ENCODE data around the gene FAXC. TPM values are rescaled to one million over a fixed set of nuclear protein-coding genes. Genes with fewer than 3 reads are reported as not detected.

FAXC gene
- polyA plus RNA-seq, 1 of the 3 experiments (the other 2 are of a cell fraction) = 9.0 TPM

- Histone ChIP-seq H3K27me3 (ENCODE audit: insufficient read depth) (no peaks in the 10 kb centered on the region), H2AFZ (ENCODE audit: low read depth) (no peak overlapping the region), H3F3A (replicated peaks; ENCODE audit: insufficient read depth) (peaks cover 13% of the 10 kb centered on the region), H3K9me3 (no peaks in the 10 kb centered on the region), H3K27ac (ENCODE audit: low read depth in 2 of 2, low read length in 1 of 2) (no peak overlapping the region), H3K36me3 (replicated peaks in 1 of 2; ENCODE audit: control insufficient read depth in 1 of 2, insufficient read depth in 2 of 2, low read length in 1 of 2) (peaks cover 0 to under 1% of the 10 kb centered on the region in 2 experiments), H3K9ac (no peak overlapping the region), H3K79me2 (ENCODE audit: insufficient read depth) (no peaks in the 10 kb centered on the region), H3K4me2 (no peak overlapping the region), H3K4me1 (ENCODE audit: control insufficient read depth in 1 of 2, insufficient read depth in 2 of 2, low read depth in 1 of 2, low read length in 1 of 2) (peaks cover 4 to 7% of the 10 kb centered on the region in 2 experiments; a peak in 3 of 4 replicates), H3K4me3 (ENCODE audit: low read depth in 2 of 2, low read length in 1 of 2) (no peak overlapping the region), H3K9me2 (no peaks in the 10 kb centered on the region), H4K20me1 (ENCODE audit: insufficient read depth) (no peaks in the 10 kb centered on the region)
- DNase-seq = no peak
- ChIA-PET POLR2A (interaction anchor here (1.1 to 1.3 kb wide), 2 partner anchors 10 to 47 kb away, joined by 4 read pairs; partner anchors contain the start of gene COQ3), CTCF (interaction anchor here (0.7 to 3.2 kb wide), 2 partner anchors 12 to 16 kb away, joined by 3 to 28 read pairs; no protein-coding TSS in a partner anchor)
- TF ChIP-seq POLR2AphosphoS5 (IDR thresholded peaks at IDR 0.05; ENCODE audit: low read depth, low read length) (no peak), FOSL2 (IDR thresholded peaks at IDR 0.05; ENCODE audit: borderline replicate concordance, low read depth) (no peak), NRF1 (IDR thresholded peaks at IDR 0.05; ENCODE audit: low read depth, low read length) (no peak), YY1 (IDR thresholded peaks at IDR 0.05; ENCODE audit: low read depth) (no peak), ZBTB33 (IDR thresholded peaks at IDR 0.05; ENCODE audit: borderline replicate concordance, low read depth) (no peak), MEF2A (IDR thresholded peaks at IDR 0.05; ENCODE audit: borderline replicate concordance, low read depth) (no peak), EP300 (IDR thresholded peaks at IDR 0.05; ENCODE audit: borderline replicate concordance in 1 of 2, low read depth in 1 of 2, low read length in 1 of 2) (no peak), TCF12 (IDR thresholded peaks at IDR 0.05) (no peak), USF2 (IDR thresholded peaks at IDR 0.05; ENCODE audit: borderline replicate concordance, low read depth, low read length) (no peak), NFIC (IDR thresholded peaks at IDR 0.05; ENCODE audit: borderline replicate concordance) (no peak), RAD21 (IDR thresholded peaks at IDR 0.05; ENCODE audit: low read length) (no peak), TAF1 (IDR thresholded peaks at IDR 0.05; ENCODE audit: borderline replicate concordance, low read depth, low read length) (no peak), REST (IDR thresholded peaks at IDR 0.05; ENCODE audit: low read depth, low read length) (no peak), SMC3 (IDR thresholded peaks at IDR 0.05; ENCODE audit: low read depth, low read length) (no peak), MAX (IDR thresholded peaks at IDR 0.05; ENCODE audit: low read depth) (no peak), FOXJ3 (CRISPR knock-in tag; IDR thresholded peaks at IDR 0.05) (no peak), MXI1 (IDR thresholded peaks at IDR 0.05; ENCODE audit: low read depth, low read length) (no peak), GATA2 (CRISPR knock-in tag; IDR thresholded peaks at IDR 0.05) (no peak), ELF1 (IDR thresholded peaks at IDR 0.05) (no peak), IRF3 (IDR thresholded peaks at IDR 0.05; ENCODE audit: low read depth, low read length) (no peak)
- WGBS (ENCODE audit: low lambda C conversion rate) = 91% methylated on average over 10 of the region's 10 CpGs
Observed at GRCh38 chr6:99346595-99346994, 2.9 kb downstream of the FAXC start.

Data from SK-N-SH (cell line).